ENCODE measurements around the gene PTRH2. TPM values are rescaled to one million over a fixed set of nuclear protein-coding genes. Genes with fewer than 3 reads are reported as not detected.

The PTRH2 gene
- total RNA-seq, 1 experiment from 2014 or later, result 40.8 TPM

DNA sequence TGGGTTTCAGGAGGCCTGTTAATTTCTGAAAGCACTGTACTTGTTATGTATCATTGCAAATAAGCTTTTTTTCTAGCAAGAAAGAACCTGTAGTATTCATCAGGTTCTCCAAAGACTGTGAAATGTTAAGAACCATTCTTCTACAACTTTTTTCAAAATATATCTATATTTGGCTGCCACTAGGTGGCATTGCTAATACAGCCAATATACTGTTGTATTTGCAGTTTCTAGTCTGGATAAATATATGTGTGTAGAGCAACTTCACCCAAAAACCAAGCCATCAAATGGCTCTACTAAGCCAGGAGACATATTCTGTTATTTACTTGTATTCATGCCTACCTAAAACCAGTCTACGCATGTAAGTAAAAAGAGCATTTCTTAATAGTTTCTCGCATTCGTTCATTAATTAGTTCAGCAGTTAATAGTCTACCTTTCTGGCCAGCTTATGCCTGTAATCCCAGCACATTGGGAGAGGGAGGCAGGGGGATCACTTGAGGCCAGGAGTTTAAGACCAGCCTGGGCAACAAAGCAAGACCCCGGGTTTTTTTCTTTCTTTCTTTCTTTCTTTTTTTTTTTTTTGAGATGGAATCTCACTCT lies 39.7 kb upstream of the PTRH2 start:
- H4K5ac ChIP-seq (ENCODE audit: insufficient read length, low read depth, low read length), result no peak overlapping the region
- H3K79me1 ChIP-seq (ENCODE audit: insufficient read depth, low read depth, low read length, poor library complexity, severe bottlenecking), result no peaks in the 10 kb centered on the region
- H3K4me1 ChIP-seq (ENCODE audit: insufficient read depth, low read length), result no peaks in the 10 kb centered on the region
- Mint-ChIP-seq H3K36me3 (ENCODE audit: insufficient read depth in 1 of 3, low read depth in 3 of 3) (peaks cover 16 to 19% (median 17%) of the 10 kb centered on the region in 3 experiments), H3K4me3 (no peak overlapping the region), H3K27ac (no peak overlapping the region), H3K4me1 (no peaks in the 10 kb centered on the region), H3K9me3 (peaks cover 10 to 12% of the 10 kb centered on the region in 2 experiments; a peak in 4 of 5 replicates), H3K27me3 (ENCODE audit: low read depth) (no peaks in the 10 kb centered on the region)
- H3K23me2 ChIP-seq (ENCODE audit: insufficient read length, low read depth, low read length, poor library complexity, severe bottlenecking), result no peaks in the 10 kb centered on the region
- no peak overlapping the region for H2BK15ac ChIP-seq (ENCODE audit: low read depth, low read length)
- no peak overlapping the region for H4K91ac ChIP-seq (ENCODE audit: insufficient read length, low read depth, low read length)
- H2BK12ac ChIP-seq (ENCODE audit: insufficient read length, low read depth, low read length), result no peak overlapping the region
- H2AK5ac ChIP-seq (ENCODE audit: insufficient read length, low read length), result no peak overlapping the region
- H2BK5ac ChIP-seq (ENCODE audit: insufficient read length, low read length), result no peak overlapping the region
- H3K9ac ChIP-seq (ENCODE audit: extremely low read depth, insufficient read length, low read length), result no peak overlapping the region
- H2BK120ac ChIP-seq (ENCODE audit: low read depth, low read length, poor library complexity, severe bottlenecking), result no peak overlapping the region
- H3K27ac ChIP-seq (ENCODE audit: insufficient read length, low read depth, low read length), result no peak overlapping the region
- no peak overlapping the region for H3K4ac ChIP-seq (ENCODE audit: low read depth, low read length)
- H4K8ac ChIP-seq (replicated peaks; ENCODE audit: insufficient read length, low read depth, low read length), result no peak overlapping the region
- no peak overlapping the region for H3K18ac ChIP-seq (ENCODE audit: insufficient read length, low read depth, low read length)
- H3K9me3 ChIP-seq (ENCODE audit: control insufficient read depth, low read depth, low read length), result no peaks in the 10 kb centered on the region
- WGBS (ENCODE audit: extremely low coverage, insufficient read length, low lambda C conversion rate), result no CpG with 5 or more reads among the region's 4 CpGs
- TF ChIP-seq, protein P1, sequence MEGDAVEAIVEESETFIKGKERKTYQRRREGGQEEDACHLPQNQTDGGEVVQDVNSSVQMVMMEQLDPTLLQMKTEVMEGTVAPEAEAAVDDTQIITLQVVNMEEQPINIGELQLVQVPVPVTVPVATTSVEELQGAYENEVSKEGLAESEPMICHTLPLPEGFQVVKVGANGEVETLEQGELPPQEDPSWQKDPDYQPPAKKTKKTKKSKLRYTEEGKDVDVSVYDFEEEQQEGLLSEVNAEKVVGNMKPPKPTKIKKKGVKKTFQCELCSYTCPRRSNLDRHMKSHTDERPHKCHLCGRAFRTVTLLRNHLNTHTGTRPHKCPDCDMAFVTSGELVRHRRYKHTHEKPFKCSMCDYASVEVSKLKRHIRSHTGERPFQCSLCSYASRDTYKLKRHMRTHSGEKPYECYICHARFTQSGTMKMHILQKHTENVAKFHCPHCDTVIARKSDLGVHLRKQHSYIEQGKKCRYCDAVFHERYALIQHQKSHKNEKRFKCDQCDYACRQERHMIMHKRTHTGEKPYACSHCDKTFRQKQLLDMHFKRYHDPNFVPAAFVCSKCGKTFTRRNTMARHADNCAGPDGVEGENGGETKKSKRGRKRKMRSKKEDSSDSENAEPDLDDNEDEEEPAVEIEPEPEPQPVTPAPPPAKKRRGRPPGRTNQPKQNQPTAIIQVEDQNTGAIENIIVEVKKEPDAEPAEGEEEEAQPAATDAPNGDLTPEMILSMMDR (conservative IDR thresholded peaks at IDR 0.05), result peak; percentile 73
- no peak overlapping the region for H3T11ph ChIP-seq (ENCODE audit: low read length)
- no peak overlapping the region for H2BK20ac ChIP-seq (ENCODE audit: low read depth, low read length, poor library complexity, severe bottlenecking)
- no peaks in the 10 kb centered on the region for H3K27me3 ChIP-seq (ENCODE audit: insufficient read depth, low read length)
- H3K79me2 ChIP-seq (ENCODE audit: insufficient read depth, low read length), result no peaks in the 10 kb centered on the region
- no peak overlapping the region for H2AFZ ChIP-seq (ENCODE audit: low read length)
- no peak overlapping the region for H3K4me2 ChIP-seq (ENCODE audit: insufficient read depth, insufficient read length, low read length)
- no peak overlapping the region for H3K23ac ChIP-seq (ENCODE audit: insufficient read length, low read depth, low read length)
- H4K20me1 ChIP-seq (ENCODE audit: control insufficient read depth, insufficient read depth, insufficient read length), result no peaks in the 10 kb centered on the region
- no peak overlapping the region for H3K14ac ChIP-seq (ENCODE audit: insufficient read depth, low read length)
- H3K56ac ChIP-seq (ENCODE audit: insufficient read length, low read depth, low read length), result no peak overlapping the region
- no peak for DNase-seq
